GM10266 (cell line): ENCODE measurements around the gene AP5Z1.

Source experiments
- DNase-seq: peaks from one replicate; pipeline ENCODE4 v3.0.0; 2012; ENCODE audit errors: extremely low spot score
- CTCF ChIP-seq: IDR thresholded peaks from 2 replicates; pipeline ENCODE4 v1.5.1; 2012; ENCODE audit warnings: mild to moderate bottlenecking, low read depth; ENCODE audit not compliant: control insufficient read depth, insufficient read depth; ENCODE audit errors: missing control alignments

Gene AP5Z1

GRCh38 chr7:4731803-4732202, 43.6 kb upstream of the AP5Z1 start:
- no peak for DNase-seq
- TF ChIP-seq CTCF, result no peak

GRCh38 chr7:4733936-4734528, 41.4 kb upstream of the AP5Z1 start:
- TF ChIP-seq CTCF, result no peak
- no peak for DNase-seq

- DNase-seq, result no peak
These were observed 40.7 kb upstream of the AP5Z1 start for GRCh38 chr7:4734587-4735345.

GRCh38 chr7:4737300-4737699, 38.1 kb upstream of the AP5Z1 start:
- DNase-seq, result no peak
- TF ChIP-seq CTCF, result no peak

More at GRCh38 chr7:4734587-4735345, 40.7 kb upstream of the AP5Z1 start:
- TF ChIP-seq CTCF, result no peak

- DNase-seq, result no peak
- no peak for TF ChIP-seq CTCF
These were observed 36.5 kb upstream of the AP5Z1 start for GRCh38 chr7:4738711-4739527.

- no peak for TF ChIP-seq CTCF
- no peak for DNase-seq
These were observed 35.9 kb upstream of the AP5Z1 start for GRCh38 chr7:4739528-4739992.
